Gastrocnemius medialis (tissue), 4 donors: ENCODE results near the gene TTC28.

Experiments used
- POLR2A ChIP-seq, 2 donors: fragments of 450-650 bp; IDR thresholded peaks; one replicate each; pipeline ENCODE4 v1.6.1; 2017; ENCODE audit warnings: antibody characterized with exemption in 2 of 2, mild to moderate bottlenecking in 2 of 2, moderate library complexity in 2 of 2
- TF ChIP-seq, protein P1 (sequence below), 5 experiments: fragments of 450-650 bp in 3 of 5; fragments of 200-600 bp in 2 of 5; sonication (generic) in 2 of 5; IDR thresholded peaks in 4 of 5; conservative IDR thresholded peaks in 1 of 5; 1 replicate in 4 of 5; 2 replicates in 1 of 5; pipeline ENCODE4 v1.5.1; 2016 to 2019; ENCODE audit warnings: antibody characterized with exemption in 5 of 5, mild to moderate bottlenecking in 3 of 5, moderate library complexity in 3 of 5

DNA sequence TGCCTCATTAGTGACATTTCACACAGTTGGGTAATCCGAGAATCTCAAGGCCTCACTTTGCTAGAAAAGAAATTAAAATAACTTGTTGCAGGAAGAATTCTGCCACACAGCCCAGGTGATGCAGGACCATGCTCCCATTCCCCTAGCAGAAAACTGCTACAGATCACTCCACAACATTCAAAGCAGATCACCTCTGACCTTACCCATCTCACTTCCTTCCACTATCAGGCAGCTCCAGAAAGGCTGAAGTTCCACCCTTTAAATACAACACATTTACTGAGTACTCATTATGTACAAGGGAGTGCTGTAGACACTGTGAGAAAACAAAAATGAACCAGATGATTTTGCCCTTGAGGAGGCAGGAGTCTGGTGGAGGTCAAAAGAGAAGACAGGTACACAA lies 231.0 kb downstream of the TTC28 start:
- TF ChIP-seq POLR2A (IDR thresholded peaks at IDR 0.05), result no peak
- TF ChIP-seq, protein P1, sequence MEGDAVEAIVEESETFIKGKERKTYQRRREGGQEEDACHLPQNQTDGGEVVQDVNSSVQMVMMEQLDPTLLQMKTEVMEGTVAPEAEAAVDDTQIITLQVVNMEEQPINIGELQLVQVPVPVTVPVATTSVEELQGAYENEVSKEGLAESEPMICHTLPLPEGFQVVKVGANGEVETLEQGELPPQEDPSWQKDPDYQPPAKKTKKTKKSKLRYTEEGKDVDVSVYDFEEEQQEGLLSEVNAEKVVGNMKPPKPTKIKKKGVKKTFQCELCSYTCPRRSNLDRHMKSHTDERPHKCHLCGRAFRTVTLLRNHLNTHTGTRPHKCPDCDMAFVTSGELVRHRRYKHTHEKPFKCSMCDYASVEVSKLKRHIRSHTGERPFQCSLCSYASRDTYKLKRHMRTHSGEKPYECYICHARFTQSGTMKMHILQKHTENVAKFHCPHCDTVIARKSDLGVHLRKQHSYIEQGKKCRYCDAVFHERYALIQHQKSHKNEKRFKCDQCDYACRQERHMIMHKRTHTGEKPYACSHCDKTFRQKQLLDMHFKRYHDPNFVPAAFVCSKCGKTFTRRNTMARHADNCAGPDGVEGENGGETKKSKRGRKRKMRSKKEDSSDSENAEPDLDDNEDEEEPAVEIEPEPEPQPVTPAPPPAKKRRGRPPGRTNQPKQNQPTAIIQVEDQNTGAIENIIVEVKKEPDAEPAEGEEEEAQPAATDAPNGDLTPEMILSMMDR (IDR thresholded peaks at IDR 0.05 in 4 of 5, conservative IDR thresholded peaks at IDR 0.05 in 1 of 5), result no peak
